ENCODE data around the gene SPAG16. TPM values are rescaled to one million over a fixed set of nuclear protein-coding genes. Genes with fewer than 3 reads are reported as not detected.

Gene SPAG16
- total RNA-seq, 1 experiment from 2014 or later: 13.0 TPM

- no peak for ATAC-seq
- Histone ChIP-seq H3K4me3 (ENCODE audit: low read depth in 2 of 2, low read length in 2 of 2) (no peak overlapping the region), H3K27ac (ENCODE audit: low read length) (no peak overlapping the region), H3K4me1 (ENCODE audit: control insufficient read depth, insufficient read depth, low read length) (no peaks in the 10 kb centered on the region), H3K36me3 (ENCODE audit: control insufficient read depth, insufficient read depth, low read length) (no peaks in the 10 kb centered on the region), H3K9me3 (ENCODE audit: control insufficient read depth, insufficient read depth, low read depth, low read length) (no peaks in the 10 kb centered on the region), H3K27me3 (ENCODE audit: control insufficient read depth, insufficient read depth, low read length) (no peaks in the 10 kb centered on the region)
- DNase-seq (ENCODE audit: low read depth, low spot score): no peak
- ChIA-PET POLR2A (no interaction called here), CTCF (no interaction called here)
- BruUV-seq (replicated peaks): no TSS peak
- TF ChIP-seq POLR2AphosphoS5 (IDR thresholded peaks at IDR 0.05; ENCODE audit: low read depth, low read length) (no peak), CTCF (IDR thresholded peaks at IDR 0.05) (no peak), SIN3A (IDR thresholded peaks at IDR 0.05; ENCODE audit: borderline replicate concordance, insufficient read depth, low read depth, low read length) (no peak), TCF7L2 (IDR thresholded peaks at IDR 0.05; ENCODE audit: low read depth, low read length) (no peak), REST (IDR thresholded peaks at IDR 0.05; ENCODE audit: insufficient read depth in 1 of 2, low read depth in 2 of 2, low read length in 1 of 2) (no peak)
- intact Hi-C loops (cut with micrococcal nuclease; ENCODE audit: unreplicated experiment) (no loop called here), in situ Hi-C loops (cut with HindIII; ENCODE audit: low pct_unique_long_range_greater_than_20kb, low sequenced_read_pairs) (no loop called here)
Measured at GRCh38 chr2:214233164-214233563, 948.9 kb downstream of the SPAG16 start.

- BruUV-seq (replicated peaks): no TSS peak
- TF ChIP-seq REST (IDR thresholded peaks at IDR 0.05; ENCODE audit: insufficient read depth in 1 of 2, low read depth in 2 of 2, low read length in 1 of 2) (no peak), SIN3A (IDR thresholded peaks at IDR 0.05; ENCODE audit: borderline replicate concordance, insufficient read depth, low read depth, low read length) (no peak), POLR2AphosphoS5 (IDR thresholded peaks at IDR 0.05; ENCODE audit: low read depth, low read length) (no peak), CTCF (IDR thresholded peaks at IDR 0.05) (no peak), TCF7L2 (IDR thresholded peaks at IDR 0.05; ENCODE audit: low read depth, low read length) (no peak)
- Histone ChIP-seq H3K4me3 (ENCODE audit: low read depth in 2 of 2, low read length in 2 of 2) (no peak overlapping the region), H3K9me3 (ENCODE audit: control insufficient read depth, insufficient read depth, low read depth, low read length) (no peaks in the 10 kb centered on the region), H3K36me3 (ENCODE audit: control insufficient read depth, insufficient read depth, low read length) (no peaks in the 10 kb centered on the region), H3K27me3 (ENCODE audit: control insufficient read depth, insufficient read depth, low read length) (no peaks in the 10 kb centered on the region), H3K27ac (ENCODE audit: low read length) (no peak overlapping the region), H3K4me1 (ENCODE audit: control insufficient read depth, insufficient read depth, low read length) (no peaks in the 10 kb centered on the region)
- ChIA-PET CTCF (no interaction called here), POLR2A (interaction anchor here (0.6 kb wide), 1 partner anchor 1054 kb away, joined by 7 read pairs; no protein-coding TSS in a partner anchor)
- no peak for DNase-seq (ENCODE audit: low read depth, low spot score)
- ATAC-seq: no peak
- intact Hi-C loops (cut with micrococcal nuclease; ENCODE audit: unreplicated experiment): no loop called here
- in situ Hi-C loops (cut with HindIII; ENCODE audit: low pct_unique_long_range_greater_than_20kb, low sequenced_read_pairs): no loop called here
Measured at GRCh38 chr2:214242797-214243196, 958.5 kb downstream of the SPAG16 start.

Data from Panc1 (cell line).